ENCODE measurements around the gene MOGAT3. TPM values are rescaled to one million over a fixed set of nuclear protein-coding genes. Genes with fewer than 3 reads are reported as not detected.

MOGAT3 gene
- total RNA-seq, 2 donors from 2014 or later, result 1.3 TPM; not detected in 1

DNA sequence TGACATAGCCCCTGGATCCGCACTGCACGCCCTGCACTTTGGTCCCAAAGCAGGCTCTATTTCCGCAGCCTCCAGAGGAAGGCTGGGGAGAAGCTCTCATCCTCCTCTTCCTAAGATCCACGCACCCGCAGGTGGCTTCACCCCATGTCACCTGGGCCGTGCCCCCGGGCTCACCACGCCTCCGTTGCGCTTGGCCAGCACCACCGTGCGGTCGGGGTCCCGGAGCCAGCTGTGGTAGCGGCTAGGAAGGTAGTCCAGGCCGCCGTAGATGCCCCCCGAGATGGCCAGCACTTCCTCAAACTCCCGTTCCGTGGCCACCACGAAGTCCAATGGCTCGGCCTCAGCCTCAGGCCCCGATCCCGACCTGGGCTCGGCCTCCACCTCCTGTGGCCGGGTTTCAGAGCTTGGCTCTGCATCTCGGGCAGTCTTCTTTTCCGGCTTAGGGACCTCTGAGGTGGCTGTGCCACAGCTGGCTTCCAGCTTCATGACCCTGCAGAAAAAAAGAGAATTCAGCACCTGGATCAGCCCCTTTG lies 26.4 kb downstream of the MOGAT3 start:
- peaks cover 14% of the 10 kb centered on the region for H3K4me1 Mint-ChIP-seq
- Histone ChIP-seq H3K36me3 (ENCODE audit: control insufficient read depth, insufficient read depth, low read length) (no peaks in the 10 kb centered on the region), H3K27ac (ENCODE audit: low read depth, low read length) (no peak overlapping the region), H3K4me1 (ENCODE audit: control insufficient read depth, insufficient read depth, low read length) (peaks cover 3% of the 10 kb centered on the region), H3K27me3 (ENCODE audit: control insufficient read depth, insufficient read depth, low read length, poor library complexity, severe bottlenecking) (peaks cover 91% of the 10 kb centered on the region), H3K9me3 (ENCODE audit: control insufficient read depth, low read length) (no peaks in the 10 kb centered on the region), H3K9ac (ENCODE audit: extremely low read depth, low read length, poor library complexity, severe bottlenecking) (no peak overlapping the region), H3K4me3 (ENCODE audit: low read length) (no peak overlapping the region)
- 35 to 44% methylated on average over 25 to 27 of the region's 28 CpGs for WGBS, 2 experiments (ENCODE audit: insufficient coverage in 1 of 2, insufficient read length in 1 of 2)
- H3K27me3 Mint-ChIP-seq (ENCODE audit: insufficient read depth), result peaks cover 100% of the 10 kb centered on the region
- H3K4me3 Mint-ChIP-seq, result peak overlapping the region; percentile 39
- H3K9me3 Mint-ChIP-seq, result peaks cover 2% of the 10 kb centered on the region
- DNase-seq, result peak; percentile 77
- TF ChIP-seq, protein P1, sequence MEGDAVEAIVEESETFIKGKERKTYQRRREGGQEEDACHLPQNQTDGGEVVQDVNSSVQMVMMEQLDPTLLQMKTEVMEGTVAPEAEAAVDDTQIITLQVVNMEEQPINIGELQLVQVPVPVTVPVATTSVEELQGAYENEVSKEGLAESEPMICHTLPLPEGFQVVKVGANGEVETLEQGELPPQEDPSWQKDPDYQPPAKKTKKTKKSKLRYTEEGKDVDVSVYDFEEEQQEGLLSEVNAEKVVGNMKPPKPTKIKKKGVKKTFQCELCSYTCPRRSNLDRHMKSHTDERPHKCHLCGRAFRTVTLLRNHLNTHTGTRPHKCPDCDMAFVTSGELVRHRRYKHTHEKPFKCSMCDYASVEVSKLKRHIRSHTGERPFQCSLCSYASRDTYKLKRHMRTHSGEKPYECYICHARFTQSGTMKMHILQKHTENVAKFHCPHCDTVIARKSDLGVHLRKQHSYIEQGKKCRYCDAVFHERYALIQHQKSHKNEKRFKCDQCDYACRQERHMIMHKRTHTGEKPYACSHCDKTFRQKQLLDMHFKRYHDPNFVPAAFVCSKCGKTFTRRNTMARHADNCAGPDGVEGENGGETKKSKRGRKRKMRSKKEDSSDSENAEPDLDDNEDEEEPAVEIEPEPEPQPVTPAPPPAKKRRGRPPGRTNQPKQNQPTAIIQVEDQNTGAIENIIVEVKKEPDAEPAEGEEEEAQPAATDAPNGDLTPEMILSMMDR (conservative IDR thresholded peaks at IDR 0.05), result no peak
- H3K27ac Mint-ChIP-seq, result no peak overlapping the region
- H3K36me3 Mint-ChIP-seq (ENCODE audit: low read depth), result peaks cover 2% of the 10 kb centered on the region

DNA sequence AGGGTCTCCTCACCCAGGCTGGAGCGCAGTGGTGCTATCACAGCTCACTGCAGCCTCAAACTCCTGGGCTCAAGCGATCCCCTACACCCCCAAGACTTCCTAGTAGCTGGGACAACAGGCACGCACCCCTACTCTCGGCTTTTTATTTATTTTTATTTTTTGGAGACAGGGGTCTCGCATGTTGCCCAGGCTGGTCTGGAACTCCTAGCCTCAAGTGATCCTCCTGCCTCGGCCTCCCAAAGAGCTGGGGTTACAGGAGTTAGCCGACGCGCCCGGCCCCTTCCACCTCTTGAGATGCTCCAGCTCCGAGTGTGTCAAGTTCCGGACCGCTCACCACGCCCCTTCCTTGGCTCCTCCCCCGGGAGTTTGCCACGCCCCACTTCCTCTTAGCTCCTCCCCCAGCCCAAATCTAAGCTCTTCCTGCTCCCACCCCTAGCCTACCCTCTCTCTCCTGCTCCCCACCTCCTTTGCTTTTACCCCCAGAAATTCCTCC lies 27.0 kb downstream of the MOGAT3 start:
- Histone ChIP-seq H3K36me3 (ENCODE audit: control insufficient read depth, insufficient read depth, low read length) (no peaks in the 10 kb centered on the region), H3K9ac (ENCODE audit: extremely low read depth, low read length, poor library complexity, severe bottlenecking) (no peak overlapping the region), H3K4me1 (ENCODE audit: control insufficient read depth, insufficient read depth, low read length) (peaks cover 3% of the 10 kb centered on the region), H3K27ac (ENCODE audit: low read depth, low read length) (no peak overlapping the region), H3K9me3 (ENCODE audit: control insufficient read depth, low read length) (no peaks in the 10 kb centered on the region), H3K27me3 (ENCODE audit: control insufficient read depth, insufficient read depth, low read length, poor library complexity, severe bottlenecking) (peaks cover 91% of the 10 kb centered on the region), H3K4me3 (ENCODE audit: low read length) (no peak overlapping the region)
- peaks cover 2% of the 10 kb centered on the region for H3K9me3 Mint-ChIP-seq
- peaks cover 14% of the 10 kb centered on the region for H3K4me1 Mint-ChIP-seq
- H3K27ac Mint-ChIP-seq, result no peak overlapping the region
- H3K36me3 Mint-ChIP-seq (ENCODE audit: low read depth), result peaks cover 2% of the 10 kb centered on the region
- peak overlapping the region; percentile 39 for H3K4me3 Mint-ChIP-seq
- WGBS, 2 experiments (ENCODE audit: insufficient coverage in 1 of 2, insufficient read length in 1 of 2), result 22 to 24% methylated on average over 12 to 16 of the region's 16 CpGs
- TF ChIP-seq, protein P1 (conservative IDR thresholded peaks at IDR 0.05), result no peak
- peaks cover 100% of the 10 kb centered on the region for H3K27me3 Mint-ChIP-seq (ENCODE audit: insufficient read depth)
- DNase-seq, result peak; percentile 94

DNA sequence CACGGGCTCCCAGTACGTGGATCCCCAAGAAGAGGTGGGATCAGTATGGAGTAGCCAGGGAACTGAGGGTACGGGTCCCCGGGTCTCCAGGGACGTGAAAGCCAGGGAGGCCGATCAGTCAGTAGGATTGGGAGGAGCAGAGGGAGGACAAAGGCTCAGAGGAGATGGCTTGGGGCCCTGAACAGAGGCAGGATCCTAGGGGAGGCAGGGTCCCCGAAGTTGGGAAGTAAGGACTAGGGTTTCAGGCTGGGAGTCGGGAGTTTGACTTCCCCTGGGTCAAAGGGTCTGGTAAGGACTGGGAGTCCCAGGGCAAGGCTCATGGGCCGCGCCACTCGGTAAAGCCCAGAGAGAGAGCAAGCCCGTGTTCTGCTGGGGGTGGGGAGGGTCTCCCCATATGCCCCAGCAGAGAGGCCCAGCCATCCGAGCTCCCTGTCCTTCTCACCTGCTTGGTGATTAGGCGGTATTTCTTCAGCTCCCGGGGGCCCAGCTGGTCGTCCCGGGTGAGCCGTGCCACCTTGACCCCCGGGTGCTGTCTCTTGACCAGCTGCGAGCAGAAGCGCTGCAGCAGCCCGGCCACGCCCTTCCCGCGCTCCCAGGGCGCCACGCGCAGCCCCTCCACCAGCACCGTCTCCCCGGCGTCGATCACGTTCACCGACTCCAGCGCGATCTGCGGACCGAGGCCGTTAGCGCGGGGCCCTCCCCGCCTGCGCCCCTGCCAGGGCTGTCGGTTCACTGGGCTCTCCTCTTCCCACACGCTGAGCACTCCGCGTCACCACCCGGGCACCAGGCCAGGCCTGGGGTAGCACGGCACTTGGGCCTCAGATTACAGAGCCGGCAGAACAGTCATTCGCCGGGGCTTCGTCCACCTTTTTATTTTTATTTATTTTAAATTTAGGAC lies 27.7 kb downstream of the MOGAT3 start:
- H3K36me3 Mint-ChIP-seq (ENCODE audit: low read depth), result peaks cover 2% of the 10 kb centered on the region
- H3K9me3 ChIP-seq (ENCODE audit: control insufficient read depth, low read length), result no peaks in the 10 kb centered on the region
- H3K4me3 Mint-ChIP-seq, result peak overlapping the region; percentile 26
- no peak overlapping the region for H3K4me3 ChIP-seq (ENCODE audit: low read length)
- H3K9me3 Mint-ChIP-seq, result peaks cover 2% of the 10 kb centered on the region
- peaks cover 100% of the 10 kb centered on the region for H3K27me3 Mint-ChIP-seq (ENCODE audit: insufficient read depth)
- DNase-seq, result peak; percentile 61
- 4 to 7% methylated on average over 18 to 53 of the region's 53 CpGs for WGBS, 2 experiments (ENCODE audit: insufficient coverage in 1 of 2, insufficient read length in 1 of 2)
- no peaks in the 10 kb centered on the region for H3K36me3 ChIP-seq (ENCODE audit: control insufficient read depth, insufficient read depth, low read length)
- H3K27me3 ChIP-seq (ENCODE audit: control insufficient read depth, insufficient read depth, low read length, poor library complexity, severe bottlenecking), result peaks cover 91% of the 10 kb centered on the region
- H3K4me1 Mint-ChIP-seq, result peaks cover 14% of the 10 kb centered on the region
- TF ChIP-seq, protein P1 (conservative IDR thresholded peaks at IDR 0.05), result no peak
- H3K9ac ChIP-seq (ENCODE audit: extremely low read depth, low read length, poor library complexity, severe bottlenecking), result no peak overlapping the region
- peaks cover 3% of the 10 kb centered on the region for H3K4me1 ChIP-seq (ENCODE audit: control insufficient read depth, insufficient read depth, low read length)
- H3K27ac ChIP-seq (ENCODE audit: low read depth, low read length), result no peak overlapping the region
- H3K27ac Mint-ChIP-seq, result no peak overlapping the region
